Fibroblast of the aortic adventitia (primary cell): Measurements from ENCODE around the gene COL6A1. TPM values are rescaled to one million over a fixed set of nuclear protein-coding genes. Genes with fewer than 3 reads are reported as not detected.
"Not testable (repeated sequence)": the region's sequence is repeated elsewhere in the genome, so short reads cannot be mapped to it uniquely, and the experiment has no call there.

Experiments
- DNase-seq: peaks from one replicate; pipeline ENCODE4 v3.0.0-alpha.2; 2010; ENCODE audit warnings: low read depth
- H3K4me3 ChIP-seq: 2 replicates; pipeline ENCODE4 v1.5.1; 2011; ENCODE audit warnings: low read depth, mild to moderate bottlenecking, control low read depth, low read length, moderate library complexity
- total RNA-seq: library from RNA; depleted of rRNA; stranded (reverse); fragments of >200 nt; gene quantifications from 2 replicates; pipeline ENCODE4 v1.2.3, GENCODE V29; 2012; ENCODE audit warnings: low replicate concordance
- TF ChIP-seq, protein P1 (sequence below): IDR thresholded peaks from 2 replicates; pipeline ENCODE4 v1.5.1; 2011; ENCODE audit warnings: mild to moderate bottlenecking, low read length, control low read depth, inconsistent platforms; ENCODE audit not compliant: insufficient read depth

The COL6A1 gene
- total RNA-seq, 1 donor = 1,082 TPM

DNA sequence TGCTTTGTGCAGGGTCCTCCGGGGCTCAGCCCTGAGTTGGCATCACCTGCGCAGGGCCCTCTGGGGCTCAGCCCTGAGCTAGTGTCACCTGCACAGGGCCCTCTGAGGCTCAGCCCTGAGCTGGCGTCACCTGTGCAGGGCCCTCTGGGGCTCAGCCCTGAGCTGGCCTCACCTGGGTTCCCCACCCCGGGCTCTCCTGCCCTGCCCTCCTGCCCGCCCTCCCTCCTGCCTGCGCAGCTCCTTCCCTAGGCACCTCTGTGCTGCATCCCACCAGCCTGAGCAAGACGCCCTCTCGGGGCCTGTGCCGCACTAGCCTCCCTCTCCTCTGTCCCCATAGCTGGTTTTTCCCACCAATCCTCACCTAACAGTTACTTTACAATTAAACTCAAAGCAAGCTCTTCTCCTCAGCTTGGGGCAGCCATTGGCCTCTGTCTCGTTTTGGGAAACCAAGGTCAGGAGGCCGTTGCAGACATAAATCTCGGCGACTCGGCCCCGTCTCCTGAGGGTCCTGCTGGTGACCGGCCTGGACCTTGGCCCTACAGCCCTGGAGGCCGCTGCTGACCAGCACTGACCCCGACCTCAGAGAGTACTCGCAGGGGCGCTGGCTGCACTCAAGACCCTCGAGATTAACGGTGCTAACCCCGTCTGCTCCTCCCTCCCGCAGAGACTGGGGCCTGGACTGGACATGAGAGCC lies 22.7 kb downstream of the COL6A1 start:
- TF ChIP-seq, protein P1, sequence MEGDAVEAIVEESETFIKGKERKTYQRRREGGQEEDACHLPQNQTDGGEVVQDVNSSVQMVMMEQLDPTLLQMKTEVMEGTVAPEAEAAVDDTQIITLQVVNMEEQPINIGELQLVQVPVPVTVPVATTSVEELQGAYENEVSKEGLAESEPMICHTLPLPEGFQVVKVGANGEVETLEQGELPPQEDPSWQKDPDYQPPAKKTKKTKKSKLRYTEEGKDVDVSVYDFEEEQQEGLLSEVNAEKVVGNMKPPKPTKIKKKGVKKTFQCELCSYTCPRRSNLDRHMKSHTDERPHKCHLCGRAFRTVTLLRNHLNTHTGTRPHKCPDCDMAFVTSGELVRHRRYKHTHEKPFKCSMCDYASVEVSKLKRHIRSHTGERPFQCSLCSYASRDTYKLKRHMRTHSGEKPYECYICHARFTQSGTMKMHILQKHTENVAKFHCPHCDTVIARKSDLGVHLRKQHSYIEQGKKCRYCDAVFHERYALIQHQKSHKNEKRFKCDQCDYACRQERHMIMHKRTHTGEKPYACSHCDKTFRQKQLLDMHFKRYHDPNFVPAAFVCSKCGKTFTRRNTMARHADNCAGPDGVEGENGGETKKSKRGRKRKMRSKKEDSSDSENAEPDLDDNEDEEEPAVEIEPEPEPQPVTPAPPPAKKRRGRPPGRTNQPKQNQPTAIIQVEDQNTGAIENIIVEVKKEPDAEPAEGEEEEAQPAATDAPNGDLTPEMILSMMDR = no peak
- DNase-seq = no peak

DNA sequence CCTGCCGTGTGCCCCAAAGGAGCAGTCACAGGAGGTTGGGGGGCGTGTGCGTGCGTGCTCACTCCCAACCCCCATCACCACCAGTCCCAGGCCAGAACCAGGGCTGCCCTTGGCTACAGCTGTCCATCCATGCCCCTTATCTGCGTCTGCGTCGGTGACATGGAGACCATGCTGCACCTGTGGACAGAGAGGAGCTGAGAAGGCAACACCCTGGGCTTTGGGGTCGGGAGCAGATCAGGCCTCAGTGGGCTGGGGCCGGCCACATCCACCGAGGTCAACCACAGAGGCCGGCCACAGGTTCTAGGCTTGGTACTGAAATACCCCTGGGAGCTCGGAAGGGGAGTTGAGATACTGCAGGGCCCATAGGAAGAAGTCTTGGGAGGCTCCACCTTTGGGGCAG lies 23.5 kb downstream of the COL6A1 start:
- DNase-seq = no peak
- TF ChIP-seq, protein P1 = no peak
- H3K4me3 ChIP-seq = no peak overlapping the region

More for the DNA sequence above, 22.7 kb downstream of the COL6A1 start:
- H3K4me3 ChIP-seq = no peak overlapping the region

DNA sequence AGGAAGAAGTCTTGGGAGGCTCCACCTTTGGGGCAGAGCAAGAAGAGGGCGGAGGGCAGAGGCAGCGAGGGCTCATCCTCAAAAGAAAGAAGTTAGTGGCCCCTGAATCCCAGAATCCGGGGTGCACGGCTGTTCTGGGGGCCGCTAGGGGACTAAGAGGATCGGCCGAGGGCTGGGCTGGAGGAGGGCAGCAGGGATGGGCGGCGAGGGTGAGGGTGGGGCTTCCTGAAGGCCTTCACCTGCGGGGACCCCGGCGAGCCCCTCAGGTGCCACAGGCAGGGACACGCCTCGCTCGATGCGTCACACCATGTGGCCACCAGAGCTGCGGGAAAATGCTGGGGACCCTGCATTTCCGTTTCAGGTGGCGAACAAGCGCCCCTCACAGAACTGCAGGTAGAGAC lies 23.9 kb downstream of the COL6A1 start:
- no peak overlapping the region for H3K4me3 ChIP-seq
- no peak for DNase-seq
- TF ChIP-seq, protein P1 = no peak

DNA sequence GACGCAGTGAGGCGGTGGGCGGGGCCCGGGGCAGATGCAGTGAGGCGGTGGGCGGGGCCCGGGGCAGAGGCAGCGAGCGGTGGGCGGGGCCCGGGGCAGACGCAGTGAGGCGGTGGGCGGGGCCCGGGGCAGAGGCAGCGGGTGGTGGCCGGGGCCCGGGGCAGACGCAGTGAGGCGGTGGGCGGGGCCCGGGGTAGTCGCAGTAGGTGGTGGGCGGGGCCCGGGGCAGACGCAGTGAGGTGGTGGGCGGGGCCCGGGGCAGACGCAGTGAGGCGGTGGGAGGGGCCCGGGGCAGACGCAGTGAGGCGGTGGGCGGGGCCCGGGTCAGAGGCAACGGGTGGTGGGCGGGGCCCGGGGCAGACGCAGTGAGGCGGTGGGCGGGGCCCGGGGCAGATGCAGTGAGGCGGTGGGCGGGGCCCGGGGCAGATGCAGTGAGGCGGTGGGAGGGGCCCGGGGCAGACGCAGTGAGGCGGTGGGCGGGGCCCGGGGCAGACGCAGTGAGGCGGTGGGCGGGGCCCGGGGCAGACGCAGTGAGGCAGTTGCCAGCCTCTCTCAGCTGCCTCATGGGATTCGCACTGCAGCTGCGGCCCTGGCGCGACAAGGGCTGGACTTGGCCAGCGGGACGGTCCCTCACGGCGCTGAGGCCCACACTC lies 24.4 kb downstream of the COL6A1 start:
- DNase-seq = not testable (repeated sequence)

DNA sequence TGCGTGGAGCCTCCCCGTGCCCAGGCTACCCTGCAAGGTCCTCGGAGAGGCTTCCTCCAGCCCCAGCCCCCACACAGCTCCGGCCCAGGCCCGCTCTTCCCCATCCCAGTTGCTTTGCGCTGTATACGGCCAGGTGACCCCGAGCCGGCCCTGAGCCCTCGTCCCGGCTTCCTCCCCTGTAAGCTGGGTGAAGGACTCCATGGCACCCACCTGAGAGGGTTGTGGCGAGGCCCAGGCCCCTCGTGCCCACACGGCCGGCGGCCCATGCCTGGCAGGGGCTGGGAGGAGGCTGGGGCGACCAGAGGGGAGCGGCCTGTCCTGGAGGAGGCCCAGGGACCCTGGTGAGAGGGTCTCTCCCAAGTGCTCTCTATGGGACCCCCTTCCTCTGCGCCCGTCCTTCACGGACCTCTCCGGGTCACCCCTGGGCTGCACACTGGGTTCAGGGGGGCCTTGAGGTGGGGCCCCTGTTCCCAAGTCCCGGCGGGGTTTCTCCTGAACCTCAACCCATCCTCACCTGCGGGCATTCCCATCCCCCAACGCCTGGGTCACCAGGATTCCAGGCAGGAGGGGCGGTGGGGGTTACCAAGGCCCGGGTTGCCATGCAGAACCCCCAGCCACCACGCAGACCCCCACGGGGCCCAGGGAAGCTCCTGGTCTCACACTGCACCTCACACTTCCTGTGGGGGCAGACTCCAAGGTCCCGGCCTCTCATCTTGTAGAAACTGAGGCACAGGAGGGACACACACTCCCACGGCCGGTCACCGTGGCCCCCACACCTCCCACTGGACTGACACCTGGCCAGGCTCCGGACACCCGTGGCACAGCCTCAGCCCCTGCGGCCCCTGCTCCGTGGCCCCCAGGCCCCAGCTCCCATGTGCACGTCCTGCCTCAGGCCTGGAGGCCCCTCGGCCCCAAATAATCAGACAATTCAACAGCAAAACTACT lies 25.2 kb downstream of the COL6A1 start:
- no peak for DNase-seq
- TF ChIP-seq, protein P1 = no peak

More for the DNA sequence above, 24.4 kb downstream of the COL6A1 start:
- not testable (repeated sequence) for H3K4me3 ChIP-seq

DNA sequence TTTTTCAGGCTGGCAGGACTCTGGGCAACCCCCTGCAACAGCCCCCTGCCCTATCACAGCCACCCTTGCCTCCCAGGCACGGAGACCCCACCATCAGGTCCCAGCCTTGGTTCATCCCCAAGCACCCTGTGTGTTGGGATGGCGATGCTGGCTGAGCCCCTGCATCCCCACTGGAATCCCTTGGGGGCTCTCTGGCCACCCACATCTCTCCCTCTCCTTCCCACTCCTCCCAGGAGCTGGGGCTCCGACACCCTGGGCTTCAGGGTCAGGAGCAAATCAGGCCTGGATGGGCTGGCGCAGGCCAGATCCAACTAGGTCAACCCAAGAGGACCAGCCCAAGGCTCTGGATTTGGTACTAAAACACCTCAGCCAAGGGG lies 25.9 kb downstream of the COL6A1 start:
- TF ChIP-seq, protein P1 = no peak
- no peak overlapping the region for H3K4me3 ChIP-seq
- no peak for DNase-seq

More for the DNA sequence above, 25.2 kb downstream of the COL6A1 start:
- no peak overlapping the region for H3K4me3 ChIP-seq
